SK-N-SH (cell line): Measurements from ENCODE around the gene ZNF365. TPM values are rescaled to one million over a fixed set of nuclear protein-coding genes. Genes with fewer than 3 reads are reported as not detected.
A peak's percentile ranks its signal among the peaks of the same experiment; 100 is the strongest.

Source experiments
- CTCF ChIA-PET: fragments of 300-600, 350-600 bp; formaldehyde crosslinking; extraction: SDS; loops from one replicate; lab custom pipeline; 2021; lab: Yijun Ruan, JAX
- POLR2A ChIA-PET: fragments of 350-600 bp; sonication (Branson Sonifier 250); formaldehyde crosslinking; extraction: SDS; loops from one replicate; lab custom pipeline; 2020; ENCODE audit warnings: antibody characterized with exemption, inconsistent platforms; lab: Yijun Ruan, JAX
- DNase-seq: peaks from one replicate; pipeline ENCODE4 v3.0.0; 2012
- H2AFZ ChIP-seq: fragments of 200-600 bp; sonication (generic); 2 replicates; pipeline ENCODE4 v1.8.1; 2016; ENCODE audit warnings: antibody characterized with exemption, mild to moderate bottlenecking, low read depth
- H3F3A ChIP-seq: fragments of 200-600 bp; sonication (generic); replicated peaks from 2 replicates; pipeline ENCODE3; 2016; ENCODE audit warnings: antibody characterized with exemption, mild to moderate bottlenecking; ENCODE audit not compliant: insufficient read depth
- H3K27ac ChIP-seq, 2 experiments: fragments of 200-500 bp in 1 of 2; fragments of 200-600 bp in 1 of 2; sonication (Bioruptor generic) in 1 of 2; sonication (generic), shearing (Covaris generic) in 1 of 2; 2 replicates each; pipeline versions ENCODE4 v1.5.1 to v1.6.1; 2014 to 2016; ENCODE audit warnings: low read depth in 2 of 2, inconsistent platforms in 1 of 2, low read length in 1 of 2, mild to moderate bottlenecking in 1 of 2, mixed read lengths in 1 of 2
- H3K27me3 ChIP-seq: fragments of 200-600 bp; sonication (generic), shearing (Covaris generic); 2 replicates; pipeline ENCODE4 v1.6.1; 2016; ENCODE audit warnings: mixed run types; ENCODE audit not compliant: insufficient read depth
- H3K36me3 ChIP-seq, 2 experiments: fragments of 200-500 bp in 1 of 2; fragments of 200-600 bp in 1 of 2; sonication (Bioruptor generic) in 1 of 2; sonication (generic) in 1 of 2; replicated peaks in 1 of 2; 2 replicates each; pipeline versions ENCODE3 to v1.5.1; 2014 to 2016; ENCODE audit warnings: low read length in 1 of 2, mild to moderate bottlenecking in 1 of 2; ENCODE audit not compliant: insufficient read depth in 2 of 2, control insufficient read depth in 1 of 2
- H3K4me1 ChIP-seq, 2 experiments: fragments of 200-500 bp in 1 of 2; fragments of 200-600 bp in 1 of 2; sonication (Bioruptor generic) in 1 of 2; sonication (generic), shearing (Covaris generic) in 1 of 2; 2 replicates each; pipeline versions ENCODE4 v1.5.1 to v1.6.1; 2014 to 2016; ENCODE audit warnings: low read depth in 1 of 2, low read length in 1 of 2, mixed run types in 1 of 2; ENCODE audit not compliant: insufficient read depth in 2 of 2, control insufficient read depth in 1 of 2
- H3K4me2 ChIP-seq: fragments of 200-600 bp; sonication (generic), shearing (Covaris generic); 2 replicates; pipeline ENCODE4 v1.6.1; 2017; ENCODE audit warnings: mixed run types
- H3K4me3 ChIP-seq, 2 experiments: fragments of 200-500 bp in 1 of 2; fragments of 200-600 bp in 1 of 2; sonication (Bioruptor generic) in 1 of 2; sonication (generic), shearing (Covaris generic) in 1 of 2; 2 replicates each; pipeline versions ENCODE4 v1.5.1 to v1.8.1; 2014 to 2016; ENCODE audit warnings: low read depth in 2 of 2, inconsistent platforms in 1 of 2, low read length in 1 of 2, mild to moderate bottlenecking in 1 of 2, mixed read lengths in 1 of 2, moderate library complexity in 1 of 2
- H3K79me2 ChIP-seq: fragments of 200-600 bp; sonication (generic); 2 replicates; pipeline ENCODE4 v1.8.1; 2017; ENCODE audit warnings: mild to moderate bottlenecking; ENCODE audit not compliant: insufficient read depth
- H3K9ac ChIP-seq: fragments of 200-600 bp; sonication (generic); 2 replicates; pipeline ENCODE4 v1.6.1; 2017; ENCODE audit warnings: mixed run types
- H3K9me2 ChIP-seq: fragments of 200-600 bp; sonication (generic); 2 replicates; pipeline ENCODE4 v1.6.1; 2017; ENCODE audit warnings: mixed run types
- H3K9me3 ChIP-seq: fragments of 200-600 bp; sonication (generic); 2 replicates; pipeline ENCODE4 v1.6.1; 2017; ENCODE audit warnings: mixed run types, mild to moderate bottlenecking, moderate library complexity
- H4K20me1 ChIP-seq: fragments of 200-600 bp; sonication (generic); 2 replicates; pipeline ENCODE4 v1.6.1; 2017; ENCODE audit warnings: mild to moderate bottlenecking, mixed run types; ENCODE audit not compliant: insufficient read depth
- EP300 ChIP-seq, 2 experiments: IDR thresholded peaks; 2 replicates each; pipeline versions ENCODE4 v1.4.0 to v1.6.1; 2012; ENCODE audit warnings: borderline replicate concordance in 1 of 2, low read depth in 1 of 2, low read length in 1 of 2
- EZH2phosphoT487 ChIP-seq: fragments of 200-600 bp; sonication (generic); IDR thresholded peaks from 2 replicates; pipeline ENCODE4 v1.6.1; 2017; ENCODE audit warnings: low read depth, mixed run types, mild to moderate bottlenecking, antibody characterized with exemption, moderate library complexity, borderline replicate concordance
- FOXJ3 ChIP-seq: sonication (generic); formaldehyde crosslinking; IDR thresholded peaks from 2 replicates; pipeline ENCODE4 v1.5.1; 2020; ENCODE audit warnings: mild to moderate bottlenecking, missing genetic modification reagents
- GATA2 ChIP-seq: sonication (generic); formaldehyde crosslinking; IDR thresholded peaks from 2 replicates; pipeline ENCODE4 v1.5.0; 2020; ENCODE audit warnings: mild to moderate bottlenecking, missing genetic modification reagents
- MEF2A ChIP-seq: IDR thresholded peaks from 2 replicates; pipeline ENCODE4 v1.4.0; 2012; ENCODE audit warnings: low read depth, borderline replicate concordance
- NFIC ChIP-seq: IDR thresholded peaks from 2 replicates; pipeline ENCODE4 v1.4.0; 2012; ENCODE audit warnings: borderline replicate concordance
- POLR2AphosphoS5 ChIP-seq: IDR thresholded peaks from 2 replicates; pipeline ENCODE4 v1.6.1; 2012; ENCODE audit warnings: low read depth, low read length
- RAD21 ChIP-seq: IDR thresholded peaks from 2 replicates; pipeline ENCODE4 v1.6.1; 2012; ENCODE audit warnings: mild to moderate bottlenecking, low read length
- RXRA ChIP-seq: IDR thresholded peaks from 2 replicates; pipeline ENCODE4 v1.4.0; 2012; ENCODE audit warnings: low read depth, mild to moderate bottlenecking, borderline replicate concordance
- SMC3 ChIP-seq: IDR thresholded peaks from 2 replicates; pipeline ENCODE4 v1.6.1; 2012; ENCODE audit warnings: low read depth, low read length, improper control_type of control experiment
- TAF1 ChIP-seq: IDR thresholded peaks from 2 replicates; pipeline ENCODE4 v1.6.1; 2012; ENCODE audit warnings: low read depth, mild to moderate bottlenecking, low read length, moderate library complexity, borderline replicate concordance
- TCF12 ChIP-seq: IDR thresholded peaks from 2 replicates; pipeline ENCODE4 v1.4.0; 2012
- TEAD4 ChIP-seq: IDR thresholded peaks from 2 replicates; pipeline ENCODE4 v1.4.0; 2012; ENCODE audit warnings: mild to moderate bottlenecking, borderline replicate concordance; ENCODE audit not compliant: insufficient read depth
- YY1 ChIP-seq: IDR thresholded peaks from 2 replicates; pipeline ENCODE4 v1.4.0; 2012; ENCODE audit warnings: low read depth, mild to moderate bottlenecking
- WGBS: methylation state at CpG from one replicate; pipeline ENCODE4 v1.1.6; 2017; ENCODE audit warnings: low lambda C conversion rate; 5-methylcytosine and 5-hydroxymethylcytosine counted together
- polyA plus RNA-seq, 3 experiments: library from polyadenylated mRNA; depleted of rRNA; stranded (reverse); fragments of >200 nt; gene quantifications; 2 replicates each; pipeline ENCODE4 v1.2.3, GENCODE V29; 2012
- TF ChIP-seq, protein P1 (sequence below): IDR thresholded peaks from 2 replicates; pipeline ENCODE4 v1.6.1; 2012; ENCODE audit warnings: mild to moderate bottlenecking, low read depth, low read length, moderate library complexity
- TF ChIP-seq, protein P2 (sequence below): IDR thresholded peaks from 2 replicates; pipeline ENCODE4 v1.4.0; 2012; ENCODE audit warnings: low read depth, borderline replicate concordance
- TF ChIP-seq, protein P3 (sequence below): fragments of 150-350 bp; IDR thresholded peaks from 2 replicates; pipeline ENCODE4 v1.6.1; 2016; ENCODE audit warnings: mild to moderate bottlenecking, low read depth, low read length
- TF ChIP-seq, protein P4 (sequence below): fragments of 150-350 bp; IDR thresholded peaks from 2 replicates; pipeline ENCODE4 v1.6.1; 2017; ENCODE audit warnings: antibody characterized with exemption, low read length, low read depth, borderline replicate concordance
- TF ChIP-seq, protein P5 (sequence below): IDR thresholded peaks from 2 replicates; pipeline ENCODE4; 2012

The ZNF365 gene
- polyA plus RNA-seq, 1 of the 3 experiments (the other 2 are of a cell fraction), result 4.5 TPM

DNA sequence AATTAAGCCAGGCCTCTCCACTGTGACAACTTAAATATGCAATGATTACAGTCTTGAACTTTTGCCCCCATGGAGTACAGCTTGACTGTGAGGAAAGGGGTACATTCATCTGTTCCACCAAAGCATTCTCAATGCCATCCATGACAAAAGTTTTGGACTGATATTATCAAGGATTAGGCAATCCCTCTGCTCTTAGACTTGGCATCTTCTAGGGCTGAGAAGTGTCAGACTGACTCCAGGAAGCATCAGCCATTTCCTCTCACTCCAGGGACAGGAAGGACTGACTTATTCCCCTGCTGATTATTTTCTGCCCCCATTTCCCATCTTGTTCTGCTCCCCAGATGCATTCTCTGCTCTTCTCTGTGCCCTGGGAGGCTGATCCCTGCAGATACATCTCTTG lies 69.7 kb downstream of the ZNF365 start:
- H3K4me3 ChIP-seq, result no peak overlapping the region
- DNase-seq, result no peak
- no peaks in the 10 kb centered on the region for H3K9me2 ChIP-seq
- peak overlapping the region in 1 of 2 experiments; percentile 22; a peak in 1 of 4 replicates for H3K27ac ChIP-seq
- no peaks in the 10 kb centered on the region for H4K20me1 ChIP-seq
- ChIA-PET CTCF (interaction anchor here (1.2 kb wide), 1 partner anchor 10 kb away, joined by 3 read pairs; no protein-coding TSS in a partner anchor), POLR2A (no interaction called here)
- no peak overlapping the region for H3K4me2 ChIP-seq
- no peak overlapping the region for H3K9ac ChIP-seq
- no peaks in the 10 kb centered on the region for H3K27me3 ChIP-seq
- H3K79me2 ChIP-seq, result no peaks in the 10 kb centered on the region
- H3K4me1 ChIP-seq, result peaks cover 0 to 9% of the 10 kb centered on the region in 2 experiments; a peak in 2 of 4 replicates
- H2AFZ ChIP-seq, result no peak overlapping the region; the same call in 1 of the 2 replicates
- no peak for TF ChIP-seq TAF1
- TF ChIP-seq POLR2AphosphoS5, result no peak
- TF ChIP-seq RXRA, result no peak
- no peak for TF ChIP-seq MEF2A
- TF ChIP-seq YY1, result no peak
- TF ChIP-seq EP300 (IDR thresholded peaks at IDR 0.05; ENCODE audit: borderline replicate concordance in 1 of 2, low read depth in 1 of 2, low read length in 1 of 2), result no peak
- no peak for TF ChIP-seq TEAD4
- TF ChIP-seq TCF12, result no peak
- H3K9me3 ChIP-seq, result no peaks in the 10 kb centered on the region; the same call in 1 of the 2 replicates
- H3K36me3 ChIP-seq, result no peaks in the 10 kb centered on the region
- no peaks in the 10 kb centered on the region for H3F3A ChIP-seq

DNA sequence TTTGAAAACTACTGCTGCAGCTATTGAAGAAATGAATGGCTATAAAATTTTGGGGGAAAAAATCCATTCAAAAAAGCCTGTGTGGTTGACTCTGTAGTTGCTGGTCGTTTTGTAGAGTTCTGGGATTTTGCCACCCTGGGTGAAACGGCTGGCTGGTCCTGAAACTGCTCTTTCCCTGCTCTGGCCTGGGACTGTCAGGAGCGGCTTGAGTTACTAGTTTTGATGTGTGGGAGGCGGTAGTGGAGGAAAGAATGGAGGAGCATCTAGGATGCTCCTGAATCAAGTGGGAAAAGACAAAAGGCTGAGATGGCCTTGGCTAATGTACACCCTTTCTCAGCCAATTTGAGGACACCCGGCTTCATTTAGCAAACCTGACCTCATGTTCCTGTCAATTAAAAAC lies 72.5 kb downstream of the ZNF365 start:
- Histone ChIP-seq H3K9ac (no peak overlapping the region), H3K4me2 (no peak overlapping the region), H3K36me3 (no peaks in the 10 kb centered on the region), H4K20me1 (no peaks in the 10 kb centered on the region), H3K27ac (no peak overlapping the region), H3K4me1 (peaks cover 0 to 9% of the 10 kb centered on the region in 2 experiments; a peak in 2 of 4 replicates), H3K27me3 (no peaks in the 10 kb centered on the region), H3K9me3 (no peaks in the 10 kb centered on the region), H3K79me2 (no peaks in the 10 kb centered on the region), H3K4me3 (no peak overlapping the region), H3K9me2 (no peaks in the 10 kb centered on the region), H2AFZ (no peak overlapping the region), H3F3A (no peaks in the 10 kb centered on the region)
- ChIA-PET POLR2A (no interaction called here), CTCF (interaction anchor here (1.3 to 4.5 kb wide), 2 partner anchors 9 to 18 kb away, joined by 3 to 35 read pairs; no protein-coding TSS in a partner anchor)
- 73% methylated on average over 5 of the region's 5 CpGs for WGBS
- DNase-seq, result no peak
- TF ChIP-seq GATA2 (CRISPR knock-in tag) (no peak), EZH2phosphoT487 (no peak), NFIC (no peak), RAD21 (no peak), SMC3 (no peak), FOXJ3 (CRISPR knock-in tag) (no peak)
- TF ChIP-seq, protein P1, sequence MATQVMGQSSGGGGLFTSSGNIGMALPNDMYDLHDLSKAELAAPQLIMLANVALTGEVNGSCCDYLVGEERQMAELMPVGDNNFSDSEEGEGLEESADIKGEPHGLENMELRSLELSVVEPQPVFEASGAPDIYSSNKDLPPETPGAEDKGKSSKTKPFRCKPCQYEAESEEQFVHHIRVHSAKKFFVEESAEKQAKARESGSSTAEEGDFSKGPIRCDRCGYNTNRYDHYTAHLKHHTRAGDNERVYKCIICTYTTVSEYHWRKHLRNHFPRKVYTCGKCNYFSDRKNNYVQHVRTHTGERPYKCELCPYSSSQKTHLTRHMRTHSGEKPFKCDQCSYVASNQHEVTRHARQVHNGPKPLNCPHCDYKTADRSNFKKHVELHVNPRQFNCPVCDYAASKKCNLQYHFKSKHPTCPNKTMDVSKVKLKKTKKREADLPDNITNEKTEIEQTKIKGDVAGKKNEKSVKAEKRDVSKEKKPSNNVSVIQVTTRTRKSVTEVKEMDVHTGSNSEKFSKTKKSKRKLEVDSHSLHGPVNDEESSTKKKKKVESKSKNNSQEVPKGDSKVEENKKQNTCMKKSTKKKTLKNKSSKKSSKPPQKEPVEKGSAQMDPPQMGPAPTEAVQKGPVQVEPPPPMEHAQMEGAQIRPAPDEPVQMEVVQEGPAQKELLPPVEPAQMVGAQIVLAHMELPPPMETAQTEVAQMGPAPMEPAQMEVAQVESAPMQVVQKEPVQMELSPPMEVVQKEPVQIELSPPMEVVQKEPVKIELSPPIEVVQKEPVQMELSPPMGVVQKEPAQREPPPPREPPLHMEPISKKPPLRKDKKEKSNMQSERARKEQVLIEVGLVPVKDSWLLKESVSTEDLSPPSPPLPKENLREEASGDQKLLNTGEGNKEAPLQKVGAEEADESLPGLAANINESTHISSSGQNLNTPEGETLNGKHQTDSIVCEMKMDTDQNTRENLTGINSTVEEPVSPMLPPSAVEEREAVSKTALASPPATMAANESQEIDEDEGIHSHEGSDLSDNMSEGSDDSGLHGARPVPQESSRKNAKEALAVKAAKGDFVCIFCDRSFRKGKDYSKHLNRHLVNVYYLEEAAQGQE, result no peak
- TF ChIP-seq, protein P2, sequence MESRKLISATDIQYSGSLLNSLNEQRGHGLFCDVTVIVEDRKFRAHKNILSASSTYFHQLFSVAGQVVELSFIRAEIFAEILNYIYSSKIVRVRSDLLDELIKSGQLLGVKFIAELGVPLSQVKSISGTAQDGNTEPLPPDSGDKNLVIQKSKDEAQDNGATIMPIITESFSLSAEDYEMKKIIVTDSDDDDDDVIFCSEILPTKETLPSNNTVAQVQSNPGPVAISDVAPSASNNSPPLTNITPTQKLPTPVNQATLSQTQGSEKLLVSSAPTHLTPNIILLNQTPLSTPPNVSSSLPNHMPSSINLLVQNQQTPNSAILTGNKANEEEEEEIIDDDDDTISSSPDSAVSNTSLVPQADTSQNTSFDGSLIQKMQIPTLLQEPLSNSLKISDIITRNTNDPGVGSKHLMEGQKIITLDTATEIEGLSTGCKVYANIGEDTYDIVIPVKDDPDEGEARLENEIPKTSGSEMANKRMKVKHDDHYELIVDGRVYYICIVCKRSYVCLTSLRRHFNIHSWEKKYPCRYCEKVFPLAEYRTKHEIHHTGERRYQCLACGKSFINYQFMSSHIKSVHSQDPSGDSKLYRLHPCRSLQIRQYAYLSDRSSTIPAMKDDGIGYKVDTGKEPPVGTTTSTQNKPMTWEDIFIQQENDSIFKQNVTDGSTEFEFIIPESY, result no peak
- TF ChIP-seq, protein P3, sequence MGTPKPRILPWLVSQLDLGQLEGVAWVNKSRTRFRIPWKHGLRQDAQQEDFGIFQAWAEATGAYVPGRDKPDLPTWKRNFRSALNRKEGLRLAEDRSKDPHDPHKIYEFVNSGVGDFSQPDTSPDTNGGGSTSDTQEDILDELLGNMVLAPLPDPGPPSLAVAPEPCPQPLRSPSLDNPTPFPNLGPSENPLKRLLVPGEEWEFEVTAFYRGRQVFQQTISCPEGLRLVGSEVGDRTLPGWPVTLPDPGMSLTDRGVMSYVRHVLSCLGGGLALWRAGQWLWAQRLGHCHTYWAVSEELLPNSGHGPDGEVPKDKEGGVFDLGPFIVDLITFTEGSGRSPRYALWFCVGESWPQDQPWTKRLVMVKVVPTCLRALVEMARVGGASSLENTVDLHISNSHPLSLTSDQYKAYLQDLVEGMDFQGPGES, result no peak
- TF ChIP-seq, protein P4, sequence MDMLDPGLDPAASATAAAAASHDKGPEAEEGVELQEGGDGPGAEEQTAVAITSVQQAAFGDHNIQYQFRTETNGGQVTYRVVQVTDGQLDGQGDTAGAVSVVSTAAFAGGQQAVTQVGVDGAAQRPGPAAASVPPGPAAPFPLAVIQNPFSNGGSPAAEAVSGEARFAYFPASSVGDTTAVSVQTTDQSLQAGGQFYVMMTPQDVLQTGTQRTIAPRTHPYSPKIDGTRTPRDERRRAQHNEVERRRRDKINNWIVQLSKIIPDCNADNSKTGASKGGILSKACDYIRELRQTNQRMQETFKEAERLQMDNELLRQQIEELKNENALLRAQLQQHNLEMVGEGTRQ, result no peak
- TF ChIP-seq, protein P5, sequence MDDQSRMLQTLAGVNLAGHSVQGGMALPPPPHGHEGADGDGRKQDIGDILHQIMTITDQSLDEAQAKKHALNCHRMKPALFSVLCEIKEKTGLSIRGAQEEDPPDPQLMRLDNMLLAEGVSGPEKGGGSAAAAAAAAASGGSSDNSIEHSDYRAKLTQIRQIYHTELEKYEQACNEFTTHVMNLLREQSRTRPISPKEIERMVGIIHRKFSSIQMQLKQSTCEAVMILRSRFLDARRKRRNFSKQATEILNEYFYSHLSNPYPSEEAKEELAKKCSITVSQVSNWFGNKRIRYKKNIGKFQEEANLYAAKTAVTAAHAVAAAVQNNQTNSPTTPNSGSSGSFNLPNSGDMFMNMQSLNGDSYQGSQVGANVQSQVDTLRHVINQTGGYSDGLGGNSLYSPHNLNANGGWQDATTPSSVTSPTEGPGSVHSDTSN, result no peak
